Stimulated activated CD8-positive, alpha-beta memory T cell treated with anti-CD3 and anti-CD28 coated beads, Interleukin-2, amount 100 ng/mL, for 1 hour (primary cell): ENCODE results near the gene MRPL53.
"Not testable (repeated sequence)": the region's sequence is repeated elsewhere in the genome, so short reads cannot be mapped to it uniquely, and the experiment has no call there.

ENCODE experiments used
- DNase-seq, 2 donors: peaks; one replicate each; pipeline ENCODE4 v3.0.0-alpha.2; 2020; ENCODE audit warnings: low read depth in 2 of 2

MRPL53 gene

GRCh38 chr2:74502720-74503505, 30.4 kb upstream of the MRPL53 start:
- no peak for DNase-seq

- DNase-seq: no peak
Measured at GRCh38 chr2:74502147-74502719, 29.8 kb upstream of the MRPL53 start.

- no peak for DNase-seq
Measured at GRCh38 chr2:74501335-74502071, 29.0 kb upstream of the MRPL53 start.

GRCh38 chr2:74500578-74500946, 28.1 kb upstream of the MRPL53 start:
- DNase-seq: no peak

- DNase-seq: no peak
Measured at GRCh38 chr2:74499940-74500577, 27.6 kb upstream of the MRPL53 start.

- no peak for DNase-seq
Measured at GRCh38 chr2:74499267-74499939, 26.9 kb upstream of the MRPL53 start, which contains the start of gene LBX2. Gene LBX2 (minus strand): TSS chr2:74499603. CDS start chr2:74499537, 66 bp downstream.

GRCh38 chr2:74498500-74499266, 26.2 kb upstream of the MRPL53 start:
- DNase-seq: no peak

- DNase-seq: no peak
Measured at GRCh38 chr2:74497777-74498499, 25.5 kb upstream of the MRPL53 start.

GRCh38 chr2:74496997-74497776, 24.7 kb upstream of the MRPL53 start:
- no peak for DNase-seq

GRCh38 chr2:74495440-74495839, 23.0 kb upstream of the MRPL53 start:
- DNase-seq: no peak

- DNase-seq: no peak
Measured at GRCh38 chr2:74493546-74493945, 21.1 kb upstream of the MRPL53 start.

GRCh38 chr2:74491648-74492544, 19.4 kb upstream of the MRPL53 start:
- no peak for DNase-seq

- DNase-seq: no peak
Measured at GRCh38 chr2:74489906-74490305, 17.4 kb upstream of the MRPL53 start.

GRCh38 chr2:74488643-74489481, 16.4 kb upstream of the MRPL53 start:
- DNase-seq: no peak

- DNase-seq: no peak
Measured at GRCh38 chr2:74486141-74486540, 13.7 kb upstream of the MRPL53 start.

GRCh38 chr2:74483675-74484164, 11.2 kb upstream of the MRPL53 start:
- not testable (repeated sequence) for DNase-seq
